ENCODE data around the gene ANKRD39. TPM values are rescaled to one million over a fixed set of nuclear protein-coding genes. Genes with fewer than 3 reads are reported as not detected.

ANKRD39 gene
- total and polyA plus RNA-seq, 2 donors (not counting 1 experiment from before 2014, with no cell fraction given): 14.8 to 19.3 TPM

DNA sequence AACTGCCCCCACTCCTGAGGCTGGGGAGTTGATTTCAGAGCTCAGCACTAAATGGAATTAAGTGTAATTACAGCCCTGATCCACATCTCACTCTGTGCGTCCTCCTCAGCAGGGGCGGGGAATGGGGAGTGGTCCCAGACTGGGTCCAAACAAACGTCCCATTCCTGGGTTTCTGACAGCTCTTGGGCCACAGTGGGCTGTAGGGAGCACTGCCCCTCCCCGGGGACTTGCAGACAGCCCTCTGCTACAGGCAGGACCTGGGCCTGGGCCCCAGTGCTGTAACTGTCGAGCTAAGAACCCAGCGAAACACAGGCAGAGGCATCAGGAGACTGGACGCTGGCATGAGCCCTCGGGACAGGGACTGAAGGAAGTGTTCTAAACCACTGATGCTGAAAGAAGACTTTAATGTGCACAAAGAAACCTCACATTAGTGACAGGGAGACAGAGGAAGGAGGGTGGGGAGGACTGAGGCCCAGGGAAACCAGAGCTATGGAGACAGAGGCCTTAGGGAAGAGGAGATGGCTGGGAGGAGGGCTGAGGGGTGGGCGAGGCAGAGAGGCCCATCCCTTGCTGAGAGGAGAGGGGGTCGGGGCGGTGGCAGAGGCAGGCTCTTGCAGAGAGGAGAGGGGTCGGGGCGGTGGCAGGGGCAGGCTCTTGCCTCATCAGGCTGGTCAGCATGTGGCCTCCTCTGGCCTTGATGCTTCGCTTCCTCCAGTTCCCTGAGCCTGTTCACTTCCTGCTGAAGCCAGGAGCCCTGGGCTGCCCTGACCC lies 17.9 kb upstream of the ANKRD39 start:
- Histone ChIP-seq H3K9ac (ENCODE audit: low read length) (no peak overlapping the region), H4K20me1 (ENCODE audit: control insufficient read depth, insufficient read depth, low read length, poor library complexity, severe bottlenecking) (no peaks in the 10 kb centered on the region), H3K79me2 (ENCODE audit: control insufficient read depth, insufficient read depth, low read length) (no peaks in the 10 kb centered on the region), H3K9me3 (ENCODE audit: control extremely low read depth in 1 of 3, control insufficient read depth in 2 of 3, insufficient read depth in 1 of 3, low read length in 2 of 3) (no peaks in the 10 kb centered on the region), H3K4me1 (ENCODE audit: control insufficient read depth in 2 of 2, insufficient read depth in 2 of 2, low read length in 2 of 2) (peaks cover 19 to 23% of the 10 kb centered on the region in 2 donors), H3K36me3 (replicated peaks in 1 of 2; ENCODE audit: control extremely low read depth in 1 of 2, control insufficient read depth in 1 of 2, extremely low read depth in 1 of 2, insufficient read depth in 2 of 2, low read length in 1 of 2) (no peaks in the 10 kb centered on the region), H3K27me3 (replicated peaks in 1 of 4; ENCODE audit: control extremely low read depth in 1 of 4, control insufficient read depth in 3 of 4, insufficient read depth in 4 of 4, low read length in 3 of 4) (peaks cover 0 to 12% (median 2%) of the 10 kb centered on the region in 4 experiments), H2AFZ (ENCODE audit: insufficient read depth, low read depth, low read length, poor library complexity, severe bottlenecking) (no peak overlapping the region), H3K4me3 (ENCODE audit: control extremely low read depth in 1 of 5, extremely low read depth in 1 of 5, insufficient read depth in 1 of 5, low read depth in 2 of 5, low read length in 4 of 5) (no peak overlapping the region), H3K27ac (ENCODE audit: low read length in 2 of 2) (no peak overlapping the region), H3K4me2 (replicated peaks; ENCODE audit: low read depth, low read length, poor library complexity, severe bottlenecking) (no peak overlapping the region)
- Mint-ChIP-seq H3K27ac (no peak overlapping the region), H3K4me1 (peaks cover 20% of the 10 kb centered on the region), H3K9me3 (ENCODE audit: insufficient read depth) (no peaks in the 10 kb centered on the region), H3K4me3 (peak overlapping the region; percentile 29), H3K27me3 (peaks cover 9% of the 10 kb centered on the region)
- intact Hi-C loops (cut with micrococcal nuclease): no loop called here
- no peak for ATAC-seq (ENCODE audit: low read depth)
- WGBS (ENCODE audit: insufficient coverage): 93% methylated on average over 12 of the region's 14 CpGs
- ChIA-PET CTCF (interaction anchor here (1.3 kb wide), 1 partner anchor 75 kb away, joined by 5 read pairs; no protein-coding TSS in a partner anchor), POLR2A (no interaction called here)
- DNase-seq: no peak
- no peak for TF ChIP-seq EZH2 (IDR thresholded peaks at IDR 0.05; ENCODE audit: borderline replicate concordance, insufficient read depth, low read depth, low read length, poor library complexity, severe bottlenecking)
- TF ChIP-seq, protein P1, sequence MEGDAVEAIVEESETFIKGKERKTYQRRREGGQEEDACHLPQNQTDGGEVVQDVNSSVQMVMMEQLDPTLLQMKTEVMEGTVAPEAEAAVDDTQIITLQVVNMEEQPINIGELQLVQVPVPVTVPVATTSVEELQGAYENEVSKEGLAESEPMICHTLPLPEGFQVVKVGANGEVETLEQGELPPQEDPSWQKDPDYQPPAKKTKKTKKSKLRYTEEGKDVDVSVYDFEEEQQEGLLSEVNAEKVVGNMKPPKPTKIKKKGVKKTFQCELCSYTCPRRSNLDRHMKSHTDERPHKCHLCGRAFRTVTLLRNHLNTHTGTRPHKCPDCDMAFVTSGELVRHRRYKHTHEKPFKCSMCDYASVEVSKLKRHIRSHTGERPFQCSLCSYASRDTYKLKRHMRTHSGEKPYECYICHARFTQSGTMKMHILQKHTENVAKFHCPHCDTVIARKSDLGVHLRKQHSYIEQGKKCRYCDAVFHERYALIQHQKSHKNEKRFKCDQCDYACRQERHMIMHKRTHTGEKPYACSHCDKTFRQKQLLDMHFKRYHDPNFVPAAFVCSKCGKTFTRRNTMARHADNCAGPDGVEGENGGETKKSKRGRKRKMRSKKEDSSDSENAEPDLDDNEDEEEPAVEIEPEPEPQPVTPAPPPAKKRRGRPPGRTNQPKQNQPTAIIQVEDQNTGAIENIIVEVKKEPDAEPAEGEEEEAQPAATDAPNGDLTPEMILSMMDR (IDR thresholded peaks at IDR 0.05): no peak

All from B cell (primary cell).